GM12878 (cell line): Measurements from ENCODE around the gene TUSC7.

Source experiments
- CTCF ChIP-seq, 3 experiments: IDR thresholded peaks in 2 of 3; conservative IDR thresholded peaks in 1 of 3; 2 replicates each; pipeline ENCODE4 v1.5.1; 2011; ENCODE audit warnings: low read depth in 3 of 3, low read length in 3 of 3, mild to moderate bottlenecking in 3 of 3, control low read depth in 2 of 3, moderate library complexity in 2 of 3, inconsistent platforms in 1 of 3, mixed read lengths in 1 of 3; ENCODE audit not compliant: control insufficient read depth in 2 of 3, insufficient read depth in 1 of 3; ENCODE audit errors: extremely low read depth in 1 of 3
- FOXM1 ChIP-seq: IDR thresholded peaks from 2 replicates; pipeline ENCODE4 v1.6.1; 2012; ENCODE audit warnings: low read depth, mild to moderate bottlenecking, inconsistent platforms, low read length, moderate library complexity
- GABPA ChIP-seq: IDR thresholded peaks from 2 replicates; pipeline ENCODE4 v1.6.1; 2014; ENCODE audit warnings: antibody characterized with exemption, low read depth, mild to moderate bottlenecking, inconsistent platforms
- RELA ChIP-seq: fragments of 450-650 bp; IDR thresholded peaks from 2 replicates; pipeline ENCODE4 v1.8.0; 2014; ENCODE audit warnings: borderline replicate concordance; ENCODE audit not compliant: partially characterized antibody
- USF2 ChIP-seq: IDR thresholded peaks from 2 replicates; pipeline ENCODE4 v1.6.1; 2011; ENCODE audit warnings: low read depth, low read length, improper control_type of control experiment, borderline replicate concordance

GRCh38 chr3:116740293-116740692, 30.7 kb downstream of the TUSC7 start:
- TF ChIP-seq USF2 (no peak), RELA (no peak), FOXM1 (no peak), CTCF (IDR thresholded peaks at IDR 0.05 in 2 of 3, conservative IDR thresholded peaks at IDR 0.05 in 1 of 3; ENCODE audit: control insufficient read depth in 2 of 3, extremely low read depth in 1 of 3, insufficient read depth in 1 of 3, low read depth in 3 of 3, low read length in 3 of 3) (no peak), GABPA (no peak)
